Panc1 (cell line): ENCODE measurements around the gene RSPH4A. TPM values are rescaled to one million over a fixed set of nuclear protein-coding genes. Genes with fewer than 3 reads are reported as not detected.
"Not testable (repeated sequence)": the region's sequence is repeated elsewhere in the genome, so short reads cannot be mapped to it uniquely, and the experiment has no call there.

Experiments
- ATAC-seq: fragments of 200-7000 bp; cut with Tn5 transposase; 2 replicates; pipeline ENCODE4 v1.9.1; 2020; ENCODE audit warnings: mild to moderate bottlenecking, moderate library complexity
- BruUV-seq: library from RNA; stranded (reverse); fragments of 400-500 nt; replicated peaks from 2 replicates; lab custom pipeline; 2021; lab: Mats Ljungman, UMichigan
- CTCF ChIA-PET: fragments of 300-600 bp; sonication (Branson Sonifier 250); formaldehyde crosslinking; loops from one replicate; lab custom pipeline; 2022; ENCODE audit warnings: antibody characterized with exemption; lab: Charles Lee
- POLR2A ChIA-PET: fragments of 300-600 bp; sonication (Branson Sonifier 250); formaldehyde crosslinking; loops from one replicate; lab custom pipeline; 2022; ENCODE audit warnings: antibody characterized with exemption; lab: Charles Lee
- DNase-seq: peaks from one replicate; pipeline ENCODE4 v3.0.0-alpha.2; 2010; ENCODE audit warnings: low read depth, low spot score
- H3K27ac ChIP-seq: 2 replicates; pipeline ENCODE4 v1.5.1; 2011; ENCODE audit warnings: mild to moderate bottlenecking, low read length, inconsistent platforms
- H3K27me3 ChIP-seq: fragments of 200-500 bp; sonication (Bioruptor generic); 2 replicates; pipeline ENCODE4 v1.6.0; 2014; ENCODE audit warnings: low read length, inconsistent platforms; ENCODE audit not compliant: control insufficient read depth, insufficient read depth
- H3K36me3 ChIP-seq: fragments of 200-500 bp; sonication (Bioruptor generic); 2 replicates; pipeline ENCODE4 v1.5.1; 2014; ENCODE audit warnings: inconsistent platforms, mild to moderate bottlenecking, low read length, moderate library complexity; ENCODE audit not compliant: control insufficient read depth, insufficient read depth
- H3K4me1 ChIP-seq: 2 replicates; pipeline ENCODE4 v1.5.1; 2011; ENCODE audit warnings: inconsistent platforms, mild to moderate bottlenecking, low read length, moderate library complexity; ENCODE audit not compliant: control insufficient read depth, insufficient read depth
- H3K4me3 ChIP-seq, 2 experiments: 2 replicates each; pipeline ENCODE4 v1.5.1; 2011 to 2012; ENCODE audit warnings: low read depth in 2 of 2, low read length in 2 of 2, mild to moderate bottlenecking in 2 of 2, inconsistent platforms in 1 of 2, moderate library complexity in 1 of 2
- H3K9me3 ChIP-seq: fragments of 200-500 bp; sonication (Bioruptor generic); 2 replicates; pipeline ENCODE4 v1.5.1; 2014; ENCODE audit warnings: low read depth, mild to moderate bottlenecking, inconsistent platforms, low read length, moderate library complexity; ENCODE audit not compliant: control insufficient read depth, insufficient read depth
- CTCF ChIP-seq: fragments of 450-650 bp; IDR thresholded peaks from 2 replicates; pipeline ENCODE4 v1.5.1; 2017; ENCODE audit warnings: mild to moderate bottlenecking
- POLR2AphosphoS5 ChIP-seq: IDR thresholded peaks from 2 replicates; pipeline ENCODE4 v1.6.1; 2012; ENCODE audit warnings: mild to moderate bottlenecking, low read depth, low read length, moderate library complexity
- SIN3A ChIP-seq: IDR thresholded peaks from 2 replicates; pipeline ENCODE4 v1.6.1; 2012; ENCODE audit warnings: low read depth, mild to moderate bottlenecking, low read length, moderate library complexity, borderline replicate concordance; ENCODE audit not compliant: insufficient read depth
- TCF7L2 ChIP-seq: IDR thresholded peaks from 2 replicates; pipeline ENCODE4 v1.6.1; 2011; ENCODE audit warnings: mild to moderate bottlenecking, low read depth, low read length, inconsistent platforms
- in situ Hi-C: cut with HindIII; loops from 2 replicates; pipeline ENCODE4 v1.10.0; 2016; ENCODE audit warnings: low sequenced_read_pairs, low pct_unique_long_range_greater_than_20kb
- intact Hi-C: fragments of 100-400 bp; cut with micrococcal nuclease; formaldehyde crosslinking; loops from one replicate; pipeline ENCODE4 v1.10.0; 2022; ENCODE audit not compliant: unreplicated experiment
- total RNA-seq: library from RNA; stranded (reverse); gene quantifications from one replicate; pipeline ENCODE4 v1.2.1, GENCODE V29; 2021; ENCODE audit not compliant: unreplicated experiment
- TF ChIP-seq, protein P1 (sequence below), 2 experiments: IDR thresholded peaks; 2 replicates each; pipeline ENCODE4 v1.6.1; 2011 to 2012; ENCODE audit warnings: low read depth in 2 of 2, control low read depth in 1 of 2, low read length in 1 of 2, mild to moderate bottlenecking in 1 of 2, moderate library complexity in 1 of 2; ENCODE audit not compliant: insufficient read depth in 1 of 2

The RSPH4A gene
- total RNA-seq, 1 experiment from 2014 or later, result 0.44 TPM

DNA sequence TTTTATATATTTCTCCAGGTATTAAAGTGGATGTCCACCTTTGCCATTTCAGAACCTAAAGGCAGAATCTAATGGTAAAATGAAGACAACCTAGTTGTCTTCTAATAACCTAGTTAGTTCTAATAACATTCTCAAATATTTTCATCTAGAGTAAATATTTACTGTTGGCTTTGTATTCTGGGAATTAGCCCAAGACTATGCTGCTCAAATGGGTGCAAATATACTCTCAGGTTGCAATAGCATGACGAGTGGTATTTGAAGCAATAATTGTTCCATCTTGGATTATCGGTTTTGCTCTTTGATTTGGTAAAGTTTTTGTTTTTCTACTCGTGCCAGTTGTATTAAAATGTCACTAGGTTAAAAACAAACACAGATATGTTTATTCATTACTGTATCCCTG lies 21.0 kb upstream of the RSPH4A start:
- ChIA-PET CTCF (no interaction called here), POLR2A (no interaction called here)
- TF ChIP-seq CTCF (no peak), SIN3A (no peak), POLR2AphosphoS5 (no peak), TCF7L2 (no peak)
- TF ChIP-seq, protein P1, sequence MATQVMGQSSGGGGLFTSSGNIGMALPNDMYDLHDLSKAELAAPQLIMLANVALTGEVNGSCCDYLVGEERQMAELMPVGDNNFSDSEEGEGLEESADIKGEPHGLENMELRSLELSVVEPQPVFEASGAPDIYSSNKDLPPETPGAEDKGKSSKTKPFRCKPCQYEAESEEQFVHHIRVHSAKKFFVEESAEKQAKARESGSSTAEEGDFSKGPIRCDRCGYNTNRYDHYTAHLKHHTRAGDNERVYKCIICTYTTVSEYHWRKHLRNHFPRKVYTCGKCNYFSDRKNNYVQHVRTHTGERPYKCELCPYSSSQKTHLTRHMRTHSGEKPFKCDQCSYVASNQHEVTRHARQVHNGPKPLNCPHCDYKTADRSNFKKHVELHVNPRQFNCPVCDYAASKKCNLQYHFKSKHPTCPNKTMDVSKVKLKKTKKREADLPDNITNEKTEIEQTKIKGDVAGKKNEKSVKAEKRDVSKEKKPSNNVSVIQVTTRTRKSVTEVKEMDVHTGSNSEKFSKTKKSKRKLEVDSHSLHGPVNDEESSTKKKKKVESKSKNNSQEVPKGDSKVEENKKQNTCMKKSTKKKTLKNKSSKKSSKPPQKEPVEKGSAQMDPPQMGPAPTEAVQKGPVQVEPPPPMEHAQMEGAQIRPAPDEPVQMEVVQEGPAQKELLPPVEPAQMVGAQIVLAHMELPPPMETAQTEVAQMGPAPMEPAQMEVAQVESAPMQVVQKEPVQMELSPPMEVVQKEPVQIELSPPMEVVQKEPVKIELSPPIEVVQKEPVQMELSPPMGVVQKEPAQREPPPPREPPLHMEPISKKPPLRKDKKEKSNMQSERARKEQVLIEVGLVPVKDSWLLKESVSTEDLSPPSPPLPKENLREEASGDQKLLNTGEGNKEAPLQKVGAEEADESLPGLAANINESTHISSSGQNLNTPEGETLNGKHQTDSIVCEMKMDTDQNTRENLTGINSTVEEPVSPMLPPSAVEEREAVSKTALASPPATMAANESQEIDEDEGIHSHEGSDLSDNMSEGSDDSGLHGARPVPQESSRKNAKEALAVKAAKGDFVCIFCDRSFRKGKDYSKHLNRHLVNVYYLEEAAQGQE (IDR thresholded peaks at IDR 0.05; ENCODE audit: insufficient read depth in 1 of 2, low read depth in 2 of 2, low read length in 1 of 2), result no peak
- ATAC-seq, result no peak
- Histone ChIP-seq H3K9me3 (no peaks in the 10 kb centered on the region), H3K27ac (no peak overlapping the region), H3K4me3 (no peak overlapping the region), H3K4me1 (no peaks in the 10 kb centered on the region), H3K36me3 (peaks cover 35% of the 10 kb centered on the region), H3K27me3 (no peaks in the 10 kb centered on the region)
- in situ Hi-C loops (no loop called here), intact Hi-C loops (no loop called here)
- BruUV-seq, result no TSS peak
- no peak for DNase-seq

GRCh38 chr6:116596815-116597214 lies 19.5 kb upstream of the RSPH4A start:
- Histone ChIP-seq H3K4me3 (no peak overlapping the region), H3K36me3 (peaks cover 21% of the 10 kb centered on the region), H3K4me1 (no peaks in the 10 kb centered on the region), H3K27me3 (no peaks in the 10 kb centered on the region), H3K9me3 (no peaks in the 10 kb centered on the region), H3K27ac (no peak overlapping the region)
- ChIA-PET POLR2A (no interaction called here), CTCF (no interaction called here)
- no peak for TF ChIP-seq TCF7L2
- no peak for TF ChIP-seq SIN3A
- TF ChIP-seq, protein P1 (IDR thresholded peaks at IDR 0.05; ENCODE audit: insufficient read depth in 1 of 2, low read depth in 2 of 2, low read length in 1 of 2), result peak; percentile 93 to 97
- TF ChIP-seq CTCF, result no peak
- TF ChIP-seq POLR2AphosphoS5, result no peak
- no TSS peak for BruUV-seq
- intact Hi-C loops (no loop called here), in situ Hi-C loops (no loop called here)
- DNase-seq, result no peak
- no peak for ATAC-seq

DNA sequence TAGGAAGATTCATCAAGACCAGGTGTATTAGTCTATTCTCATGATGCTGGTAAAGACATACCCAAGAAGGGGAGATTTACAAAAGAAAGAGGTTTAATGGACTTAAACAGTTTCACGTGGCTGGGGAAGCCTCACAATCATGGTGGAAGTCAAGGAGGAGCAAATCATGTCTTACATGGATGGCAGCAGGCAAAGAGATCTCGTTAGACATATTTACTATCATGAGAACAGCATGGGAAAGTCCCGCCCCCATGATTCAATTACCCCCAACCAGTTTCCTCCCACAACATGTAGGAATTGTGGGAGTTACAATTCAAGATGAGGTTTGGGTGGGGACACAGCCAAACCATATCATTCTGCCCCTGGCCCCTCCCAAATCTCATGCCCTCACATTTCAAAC lies 12.4 kb upstream of the RSPH4A start:
- H3K4me1 ChIP-seq, intact Hi-C loops, H3K27ac ChIP-seq, H3K4me3 ChIP-seq, POLR2A ChIA-PET, DNase-seq, ATAC-seq, H3K9me3 ChIP-seq, BruUV-seq, in situ Hi-C loops, H3K36me3 ChIP-seq, H3K27me3 ChIP-seq, CTCF ChIA-PET: not testable (repeated sequence)

DNA sequence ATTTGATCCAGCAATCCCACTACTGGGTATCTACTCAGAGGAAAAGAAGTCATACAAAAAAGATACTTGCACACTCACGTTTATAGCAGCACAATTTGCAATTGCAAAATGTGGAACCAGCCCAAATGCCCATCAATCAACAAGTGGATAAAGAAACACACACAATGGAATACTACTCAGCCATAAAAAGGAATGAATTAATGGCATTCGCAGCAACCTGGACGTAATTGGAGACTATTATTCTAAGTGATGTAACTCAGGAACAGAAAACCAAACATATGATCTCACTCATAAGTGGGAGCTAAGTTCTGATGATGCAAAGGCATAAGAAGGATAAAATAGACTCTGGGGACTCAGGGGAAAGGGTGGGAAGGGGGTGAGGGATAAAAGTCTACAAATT lies 11.4 kb upstream of the RSPH4A start:
- H3K27ac ChIP-seq, intact Hi-C loops, H3K9me3 ChIP-seq, DNase-seq, H3K36me3 ChIP-seq, BruUV-seq, ATAC-seq, in situ Hi-C loops, H3K4me1 ChIP-seq, CTCF ChIA-PET, POLR2A ChIA-PET, H3K27me3 ChIP-seq, H3K4me3 ChIP-seq: not testable (repeated sequence)
